WTC11 (cell line): Measurements from ENCODE around the gene PTH1R. TPM values are rescaled to one million over a fixed set of nuclear protein-coding genes. Genes with fewer than 3 reads are reported as not detected.

Source experiments
- ATAC-seq: fragments of 200-7000 bp; cut with Tn5 transposase; 2 replicates; pipeline ENCODE4 v1.10.0; 2021; ENCODE audit warnings: mild to moderate bottlenecking, moderate library complexity
- CTCF ChIA-PET: fragments of 300-600 bp; sonication (Branson Sonifier 250); formaldehyde crosslinking; loops from one replicate; lab custom pipeline; 2021; ENCODE audit warnings: antibody characterized with exemption; lab: Charles Lee
- POLR2A ChIA-PET: fragments of 350-600 bp; sonication (Branson Sonifier 250); formaldehyde crosslinking; loops from one replicate; lab custom pipeline; 2021; ENCODE audit warnings: antibody characterized with exemption; lab: Charles Lee
- DNase-seq: peaks from one replicate; pipeline ENCODE4 v3.0.0; 2021; ENCODE audit warnings: low spot score
- H3K27ac Mint-ChIP-seq: 2 replicates; pipeline ENCODE4 v1.8.0; 2021; ENCODE audit warnings: mixed read lengths
- H3K27me3 Mint-ChIP-seq: 2 replicates; pipeline ENCODE4 v1.8.0; 2021; ENCODE audit warnings: low read depth, mild to moderate bottlenecking, moderate library complexity, mixed read lengths
- H3K36me3 Mint-ChIP-seq: 2 replicates; pipeline ENCODE4 v1.8.0; 2021; ENCODE audit warnings: mixed read lengths
- H3K4me1 Mint-ChIP-seq: 2 replicates; pipeline ENCODE4 v1.8.0; 2022; ENCODE audit warnings: mixed read lengths
- H3K4me3 Mint-ChIP-seq: 2 replicates; pipeline ENCODE4 v1.8.0; 2021; ENCODE audit warnings: mild to moderate bottlenecking, moderate library complexity, mixed read lengths
- H3K9me3 Mint-ChIP-seq: 2 replicates; pipeline ENCODE4 v1.8.0; 2021; ENCODE audit warnings: mixed read lengths
- CREM ChIP-seq: sonication (generic); formaldehyde crosslinking; IDR thresholded peaks from 2 replicates; pipeline ENCODE4 v1.8.1; 2022; ENCODE audit warnings: mild to moderate bottlenecking, missing genetic modification reagents, moderate library complexity
- EMX1 ChIP-seq: fragments of 250-450 bp; sonication (Bioruptor Pico); IDR thresholded peaks from 2 replicates; pipeline ENCODE4 v1.8.0; 2021; ENCODE audit warnings: mild to moderate bottlenecking
- ESRRA ChIP-seq: sonication (generic); formaldehyde crosslinking; IDR thresholded peaks from 2 replicates; pipeline ENCODE4 v1.8.1; 2022; ENCODE audit warnings: mild to moderate bottlenecking, missing genetic modification reagents, borderline replicate concordance
- FOXK1 ChIP-seq: sonication (generic); formaldehyde crosslinking; IDR thresholded peaks from 2 replicates; pipeline ENCODE4 v1.8.0; 2022; ENCODE audit warnings: mild to moderate bottlenecking, moderate library complexity, missing genetic modification reagents
- GRHL2 ChIP-seq: fragments of 250-450 bp; sonication (Bioruptor Pico); IDR thresholded peaks from 2 replicates; pipeline ENCODE4 v1.8.0; 2022; ENCODE audit warnings: mild to moderate bottlenecking, moderate library complexity; ENCODE audit not compliant: insufficient replicate concordance, severe bottlenecking
- JUN ChIP-seq: sonication (generic); formaldehyde crosslinking; IDR thresholded peaks from 2 replicates; pipeline ENCODE4 v1.8.0; 2023; ENCODE audit warnings: mild to moderate bottlenecking, missing genetic modification reagents
- KAT7 ChIP-seq: sonication (generic); formaldehyde crosslinking; IDR thresholded peaks from 2 replicates; pipeline ENCODE4 v1.8.1; 2023; ENCODE audit warnings: missing genetic modification reagents, mild to moderate bottlenecking, borderline replicate concordance
- NFE2L1 ChIP-seq: sonication (generic); formaldehyde crosslinking; IDR thresholded peaks from 2 replicates; pipeline ENCODE4 v1.8.1; 2023; ENCODE audit warnings: missing genetic modification reagents
- NR3C1 ChIP-seq: sonication (generic); formaldehyde crosslinking; conservative IDR thresholded peaks from 2 replicates; pipeline ENCODE4 v1.8.1; 2023; ENCODE audit warnings: low read depth, mild to moderate bottlenecking, missing genetic modification reagents
- SMAD4 ChIP-seq: sonication (generic); formaldehyde crosslinking; IDR thresholded peaks from 2 replicates; pipeline ENCODE4 v1.8.0; 2022; ENCODE audit warnings: mild to moderate bottlenecking, missing genetic modification reagents
- SP1 ChIP-seq: sonication (generic); formaldehyde crosslinking; conservative IDR thresholded peaks from 2 replicates; pipeline ENCODE4 v1.8.1; 2022; ENCODE audit warnings: missing genetic modification reagents
- TEAD1 ChIP-seq: sonication (generic); formaldehyde crosslinking; IDR thresholded peaks from 2 replicates; pipeline ENCODE4 v1.8.0; 2022; ENCODE audit warnings: mild to moderate bottlenecking, missing genetic modification reagents
- ZBTB21 ChIP-seq: sonication (generic); formaldehyde crosslinking; IDR thresholded peaks from 2 replicates; pipeline ENCODE4 v1.8.1; 2023; ENCODE audit warnings: mild to moderate bottlenecking, missing genetic modification reagents, borderline replicate concordance
- ZNF416 ChIP-seq: fragments of 250-450 bp; sonication (Bioruptor Pico); IDR thresholded peaks from 2 replicates; pipeline ENCODE4 v1.9.0; 2021; ENCODE audit warnings: mild to moderate bottlenecking, inconsistent platforms
- ZNF423 ChIP-seq: fragments of 250-450 bp; sonication (Bioruptor Pico); IDR thresholded peaks from 2 replicates; pipeline ENCODE4 v2.1.2; 2022; ENCODE audit warnings: mild to moderate bottlenecking, moderate library complexity
- total RNA-seq: library from RNA; stranded (reverse); gene quantifications from 3 replicates; pipeline ENCODE4 v1.2.3, GENCODE V29; 2021
- TF ChIP-seq, protein P1 (sequence below): sonication (generic); formaldehyde crosslinking; IDR thresholded peaks from 2 replicates; pipeline ENCODE4 v1.8.1; 2023; ENCODE audit warnings: mild to moderate bottlenecking, missing genetic modification reagents, borderline replicate concordance
- TF ChIP-seq, protein P2 (sequence below): fragments of 250-450 bp; sonication (Bioruptor Pico); IDR thresholded peaks from 2 replicates; pipeline ENCODE4 v1.8.0; 2021; ENCODE audit warnings: mild to moderate bottlenecking
- TF ChIP-seq, protein P3 (sequence below): sonication (generic); formaldehyde crosslinking; IDR thresholded peaks from 2 replicates; pipeline ENCODE4 v1.8.1; 2023; ENCODE audit warnings: mild to moderate bottlenecking, missing genetic modification reagents
- TF ChIP-seq, protein P4 (sequence below): sonication (generic); formaldehyde crosslinking; IDR thresholded peaks from 2 replicates; pipeline ENCODE4 v1.8.1; 2022; ENCODE audit warnings: missing genetic modification reagents, borderline replicate concordance
- TF ChIP-seq, protein P5 (sequence below): sonication (generic); formaldehyde crosslinking; IDR thresholded peaks from 2 replicates; pipeline ENCODE4 v1.8.0; 2022; ENCODE audit warnings: mild to moderate bottlenecking, missing genetic modification reagents
- TF ChIP-seq, protein P6 (sequence below): sonication (generic); formaldehyde crosslinking; conservative IDR thresholded peaks from 2 replicates; pipeline ENCODE4 v1.8.1; 2022; ENCODE audit warnings: mild to moderate bottlenecking, missing genetic modification reagents

Gene PTH1R
- total RNA-seq, 1 experiment from 2014 or later, result 12.0 TPM

DNA sequence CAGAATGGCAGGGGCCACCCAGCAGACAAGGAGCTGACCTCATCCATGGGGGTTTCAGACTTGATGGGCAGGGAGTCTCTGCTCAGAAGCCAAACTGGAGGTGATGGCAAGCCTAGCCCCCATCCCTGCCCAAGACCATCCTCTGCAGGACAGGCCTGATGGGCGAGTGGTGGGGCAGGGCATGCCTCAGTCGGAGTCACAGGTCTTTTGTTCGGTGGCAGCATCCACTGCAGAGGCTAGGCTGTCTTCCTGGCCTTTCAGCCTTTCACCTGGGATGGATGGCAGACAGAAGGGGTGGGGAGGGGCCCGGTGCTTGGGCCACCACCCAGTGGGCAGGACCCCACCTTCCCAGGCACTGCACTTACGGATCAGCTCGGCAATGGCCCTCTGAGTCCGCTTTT is 44.4 kb downstream of the PTH1R start:
- CTCF ChIA-PET, result interaction anchor here (0.6 to 5.9 kb wide), 5 partner anchors 12 to 77 kb away, joined by 3 to 59 read pairs (median 23); no protein-coding TSS in a partner anchor

DNA sequence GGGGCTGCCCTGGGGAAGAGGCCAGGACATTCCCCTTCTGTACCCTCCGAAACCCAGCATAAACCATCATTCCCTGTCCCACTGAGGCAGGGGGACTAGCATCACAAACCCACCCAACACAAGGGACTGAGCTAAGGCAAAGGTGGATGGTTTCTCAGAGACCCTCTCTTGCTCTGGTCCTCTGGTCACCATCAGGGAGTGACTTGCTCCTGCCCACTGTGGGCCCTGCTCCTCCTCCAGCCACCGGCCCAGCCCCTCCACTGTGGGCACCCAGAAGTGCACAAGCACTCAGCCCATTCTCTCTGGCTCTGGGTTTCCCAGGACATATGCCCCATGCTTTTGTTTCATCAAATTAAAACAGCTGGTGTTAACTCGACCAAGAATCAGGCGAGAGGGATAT is 44.9 kb downstream of the PTH1R start:
- H3K9me3 Mint-ChIP-seq, result peaks cover 13% of the 10 kb centered on the region
- peaks cover 64% of the 10 kb centered on the region for H3K36me3 Mint-ChIP-seq
- ATAC-seq, result no peak
- no peak for TF ChIP-seq ZNF423 (CRISPR knock-in tag)
- TF ChIP-seq ZBTB21, result no peak
- no peak for TF ChIP-seq ZNF416 (CRISPR knock-in tag)
- no peak for TF ChIP-seq CREM (CRISPR knock-in tag)
- TF ChIP-seq EMX1, result no peak
- no peak for TF ChIP-seq NR3C1 (CRISPR knock-in tag)
- no peak for TF ChIP-seq ESRRA (CRISPR knock-in tag)
- no peak for TF ChIP-seq NFE2L1 (CRISPR knock-in tag)
- TF ChIP-seq KAT7 (CRISPR knock-in tag), result no peak
- TF ChIP-seq TEAD1 (CRISPR knock-in tag), result no peak
- TF ChIP-seq SP1 (CRISPR knock-in tag), result no peak
- TF ChIP-seq, protein P1, sequence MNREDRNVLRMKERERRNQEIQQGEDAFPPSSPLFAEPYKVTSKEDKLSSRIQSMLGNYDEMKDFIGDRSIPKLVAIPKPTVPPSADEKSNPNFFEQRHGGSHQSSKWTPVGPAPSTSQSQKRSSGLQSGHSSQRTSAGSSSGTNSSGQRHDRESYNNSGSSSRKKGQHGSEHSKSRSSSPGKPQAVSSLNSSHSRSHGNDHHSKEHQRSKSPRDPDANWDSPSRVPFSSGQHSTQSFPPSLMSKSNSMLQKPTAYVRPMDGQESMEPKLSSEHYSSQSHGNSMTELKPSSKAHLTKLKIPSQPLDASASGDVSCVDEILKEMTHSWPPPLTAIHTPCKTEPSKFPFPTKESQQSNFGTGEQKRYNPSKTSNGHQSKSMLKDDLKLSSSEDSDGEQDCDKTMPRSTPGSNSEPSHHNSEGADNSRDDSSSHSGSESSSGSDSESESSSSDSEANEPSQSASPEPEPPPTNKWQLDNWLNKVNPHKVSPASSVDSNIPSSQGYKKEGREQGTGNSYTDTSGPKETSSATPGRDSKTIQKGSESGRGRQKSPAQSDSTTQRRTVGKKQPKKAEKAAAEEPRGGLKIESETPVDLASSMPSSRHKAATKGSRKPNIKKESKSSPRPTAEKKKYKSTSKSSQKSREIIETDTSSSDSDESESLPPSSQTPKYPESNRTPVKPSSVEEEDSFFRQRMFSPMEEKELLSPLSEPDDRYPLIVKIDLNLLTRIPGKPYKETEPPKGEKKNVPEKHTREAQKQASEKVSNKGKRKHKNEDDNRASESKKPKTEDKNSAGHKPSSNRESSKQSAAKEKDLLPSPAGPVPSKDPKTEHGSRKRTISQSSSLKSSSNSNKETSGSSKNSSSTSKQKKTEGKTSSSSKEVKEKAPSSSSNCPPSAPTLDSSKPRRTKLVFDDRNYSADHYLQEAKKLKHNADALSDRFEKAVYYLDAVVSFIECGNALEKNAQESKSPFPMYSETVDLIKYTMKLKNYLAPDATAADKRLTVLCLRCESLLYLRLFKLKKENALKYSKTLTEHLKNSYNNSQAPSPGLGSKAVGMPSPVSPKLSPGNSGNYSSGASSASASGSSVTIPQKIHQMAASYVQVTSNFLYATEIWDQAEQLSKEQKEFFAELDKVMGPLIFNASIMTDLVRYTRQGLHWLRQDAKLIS (CRISPR knock-in tag), result no peak
- TF ChIP-seq, protein P2, sequence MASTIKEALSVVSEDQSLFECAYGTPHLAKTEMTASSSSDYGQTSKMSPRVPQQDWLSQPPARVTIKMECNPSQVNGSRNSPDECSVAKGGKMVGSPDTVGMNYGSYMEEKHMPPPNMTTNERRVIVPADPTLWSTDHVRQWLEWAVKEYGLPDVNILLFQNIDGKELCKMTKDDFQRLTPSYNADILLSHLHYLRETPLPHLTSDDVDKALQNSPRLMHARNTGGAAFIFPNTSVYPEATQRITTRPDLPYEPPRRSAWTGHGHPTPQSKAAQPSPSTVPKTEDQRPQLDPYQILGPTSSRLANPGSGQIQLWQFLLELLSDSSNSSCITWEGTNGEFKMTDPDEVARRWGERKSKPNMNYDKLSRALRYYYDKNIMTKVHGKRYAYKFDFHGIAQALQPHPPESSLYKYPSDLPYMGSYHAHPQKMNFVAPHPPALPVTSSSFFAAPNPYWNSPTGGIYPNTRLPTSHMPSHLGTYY, result no peak
- TF ChIP-seq GRHL2 (CRISPR knock-in tag), result no peak
- TF ChIP-seq, protein P3, sequence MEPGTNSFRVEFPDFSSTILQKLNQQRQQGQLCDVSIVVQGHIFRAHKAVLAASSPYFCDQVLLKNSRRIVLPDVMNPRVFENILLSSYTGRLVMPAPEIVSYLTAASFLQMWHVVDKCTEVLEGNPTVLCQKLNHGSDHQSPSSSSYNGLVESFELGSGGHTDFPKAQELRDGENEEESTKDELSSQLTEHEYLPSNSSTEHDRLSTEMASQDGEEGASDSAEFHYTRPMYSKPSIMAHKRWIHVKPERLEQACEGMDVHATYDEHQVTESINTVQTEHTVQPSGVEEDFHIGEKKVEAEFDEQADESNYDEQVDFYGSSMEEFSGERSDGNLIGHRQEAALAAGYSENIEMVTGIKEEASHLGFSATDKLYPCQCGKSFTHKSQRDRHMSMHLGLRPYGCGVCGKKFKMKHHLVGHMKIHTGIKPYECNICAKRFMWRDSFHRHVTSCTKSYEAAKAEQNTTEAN (CRISPR knock-in tag), result no peak
- ChIA-PET CTCF (interaction anchor here (1.6 to 5.9 kb wide), 5 partner anchors 12 to 76 kb away, joined by 15 to 59 read pairs (median 23); no protein-coding TSS in a partner anchor), POLR2A (no interaction called here)
- no peaks in the 10 kb centered on the region; the same call in 1 of the 2 replicates for H3K27me3 Mint-ChIP-seq
- no peak overlapping the region for H3K27ac Mint-ChIP-seq
- no peaks in the 10 kb centered on the region for H3K4me1 Mint-ChIP-seq
- H3K4me3 Mint-ChIP-seq, result no peak overlapping the region
- no peak for DNase-seq

More for the DNA sequence above, 44.4 kb downstream of the PTH1R start:
- Mint-ChIP-seq H3K36me3 (peaks cover 70% of the 10 kb centered on the region), H3K4me1 (no peaks in the 10 kb centered on the region), H3K27me3 (no peaks in the 10 kb centered on the region; the same call in 1 of the 2 replicates), H3K27ac (no peak overlapping the region), H3K4me3 (no peak overlapping the region), H3K9me3 (peaks cover 19% of the 10 kb centered on the region)
- ATAC-seq, result no peak
- no peak for TF ChIP-seq ZBTB21
- TF ChIP-seq, protein P4, sequence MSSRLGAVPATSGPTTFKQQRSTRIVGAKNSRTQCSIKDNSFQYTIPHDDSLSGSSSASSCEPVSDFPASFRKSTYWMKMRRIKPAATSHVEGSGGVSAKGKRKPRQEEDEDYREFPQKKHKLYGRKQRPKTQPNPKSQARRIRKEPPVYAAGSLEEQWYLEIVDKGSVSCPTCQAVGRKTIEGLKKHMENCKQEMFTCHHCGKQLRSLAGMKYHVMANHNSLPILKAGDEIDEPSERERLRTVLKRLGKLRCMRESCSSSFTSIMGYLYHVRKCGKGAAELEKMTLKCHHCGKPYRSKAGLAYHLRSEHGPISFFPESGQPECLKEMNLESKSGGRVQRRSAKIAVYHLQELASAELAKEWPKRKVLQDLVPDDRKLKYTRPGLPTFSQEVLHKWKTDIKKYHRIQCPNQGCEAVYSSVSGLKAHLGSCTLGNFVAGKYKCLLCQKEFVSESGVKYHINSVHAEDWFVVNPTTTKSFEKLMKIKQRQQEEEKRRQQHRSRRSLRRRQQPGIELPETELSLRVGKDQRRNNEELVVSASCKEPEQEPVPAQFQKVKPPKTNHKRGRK (CRISPR knock-in tag), result no peak
- TF ChIP-seq JUN (CRISPR knock-in tag), result no peak
- no peak for TF ChIP-seq FOXK1 (CRISPR knock-in tag)
- TF ChIP-seq, protein P5, sequence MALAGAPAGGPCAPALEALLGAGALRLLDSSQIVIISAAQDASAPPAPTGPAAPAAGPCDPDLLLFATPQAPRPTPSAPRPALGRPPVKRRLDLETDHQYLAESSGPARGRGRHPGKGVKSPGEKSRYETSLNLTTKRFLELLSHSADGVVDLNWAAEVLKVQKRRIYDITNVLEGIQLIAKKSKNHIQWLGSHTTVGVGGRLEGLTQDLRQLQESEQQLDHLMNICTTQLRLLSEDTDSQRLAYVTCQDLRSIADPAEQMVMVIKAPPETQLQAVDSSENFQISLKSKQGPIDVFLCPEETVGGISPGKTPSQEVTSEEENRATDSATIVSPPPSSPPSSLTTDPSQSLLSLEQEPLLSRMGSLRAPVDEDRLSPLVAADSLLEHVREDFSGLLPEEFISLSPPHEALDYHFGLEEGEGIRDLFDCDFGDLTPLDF (CRISPR knock-in tag), result no peak
- TF ChIP-seq SP1 (CRISPR knock-in tag), result no peak
- TF ChIP-seq, protein P6, sequence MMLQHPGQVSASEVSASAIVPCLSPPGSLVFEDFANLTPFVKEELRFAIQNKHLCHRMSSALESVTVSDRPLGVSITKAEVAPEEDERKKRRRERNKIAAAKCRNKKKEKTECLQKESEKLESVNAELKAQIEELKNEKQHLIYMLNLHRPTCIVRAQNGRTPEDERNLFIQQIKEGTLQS (CRISPR knock-in tag), result no peak
- TF ChIP-seq SMAD4 (CRISPR knock-in tag), result no peak
- DNase-seq, result no peak
- POLR2A ChIA-PET, result no interaction called here
